ENCODE results near the gene MARCHF4. TPM values are rescaled to one million over a fixed set of nuclear protein-coding genes. Genes with fewer than 3 reads are reported as not detected.

The MARCHF4 gene
- total and polyA plus RNA-seq, 2 of the 8 experiments (the other 6 are each of a cell fraction or from before 2014, with no cell fraction given) = 1.9 to 2.9 TPM

DNA sequence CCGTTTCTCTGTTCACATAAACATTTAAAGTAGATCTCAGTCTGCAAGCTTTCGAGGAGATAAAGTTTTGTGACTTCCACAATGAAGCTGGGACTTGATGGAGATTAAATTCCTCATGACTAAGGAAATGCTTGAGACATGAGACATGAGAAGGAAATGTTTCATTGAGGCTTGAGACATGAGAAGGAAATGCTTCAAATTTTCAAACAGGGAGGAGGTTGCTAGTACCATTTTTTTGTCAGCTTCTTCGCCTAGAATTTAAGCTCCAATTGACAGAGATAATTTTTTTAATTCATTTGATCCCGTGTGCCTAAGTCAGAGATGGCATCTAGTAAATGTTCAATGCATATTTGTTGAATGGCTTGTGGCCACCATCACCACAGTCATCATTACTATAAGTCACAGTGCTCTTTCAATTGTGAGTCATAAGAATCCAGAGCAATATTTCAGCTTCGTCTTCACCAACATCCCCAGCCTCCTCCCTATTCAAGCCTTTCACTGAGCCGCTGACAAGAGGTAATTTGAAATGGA, 543 bp upstream of the MARCHF4 start:
- Histone ChIP-seq H3K4me3 (ENCODE audit: extremely low read depth in 1 of 4, insufficient read depth in 2 of 4, low read depth in 3 of 4, low read length in 4 of 4) (peak overlapping the region; percentile 66 to 74 (median 71); a peak in 7 of 8 replicates), H2BK5ac (ENCODE audit: low read depth, low read length) (no peak overlapping the region), H2BK20ac (ENCODE audit: low read length) (no peak overlapping the region), H3K79me2 (ENCODE audit: control insufficient read depth in 1 of 2, insufficient read depth in 2 of 2, low read length in 2 of 2) (no peaks in the 10 kb centered on the region), H3K14ac (ENCODE audit: insufficient read length) (no peak overlapping the region), H2BK120ac (replicated peaks; ENCODE audit: low read depth, low read length) (no peak overlapping the region), H2AK5ac (ENCODE audit: low read depth, low read length) (no peak overlapping the region), H4K91ac (replicated peaks; ENCODE audit: insufficient read length, low read length) (no peak overlapping the region), H2AFZ (ENCODE audit: low read length) (0 out of 2 replicates have a peak overlapping the region, but pooled peaks have one; percentile 5), H3K23ac (ENCODE audit: insufficient read length) (no peak overlapping the region), H2BK15ac (ENCODE audit: low read length) (no peak overlapping the region), H3K9ac (replicated peaks in 1 of 4; ENCODE audit: extremely low read depth in 1 of 4, low read depth in 3 of 4, low read length in 3 of 4) (no peak overlapping the region), H3K9me3 (ENCODE audit: insufficient read depth in 2 of 2, low read depth in 1 of 2, low read length in 1 of 2) (no peaks in the 10 kb centered on the region), H3K27ac (ENCODE audit: low read depth, low read length) (no peak overlapping the region), H3K79me1 (ENCODE audit: low read depth, low read length) (no peaks in the 10 kb centered on the region), H3K4me2 (ENCODE audit: insufficient read depth in 1 of 2, low read depth in 2 of 2, low read length in 2 of 2) (peak overlapping the region; percentile 77 to 96), H3K36me3 (ENCODE audit: control insufficient read depth in 2 of 4, insufficient read depth in 4 of 4, low read length in 3 of 4) (no peaks in the 10 kb centered on the region), H3K23me2 (ENCODE audit: low read depth, low read length) (peaks cover 17% of the 10 kb centered on the region; the same call in 1 of the 2 replicates), H3K4me1 (replicated peaks in 1 of 4; ENCODE audit: control insufficient read depth in 3 of 4, insufficient read depth in 4 of 4, low read length in 3 of 4) (peaks cover 4 to 9% (median 5%) of the 10 kb centered on the region in 4 experiments; a peak in 5 of 7 replicates), H4K5ac (ENCODE audit: insufficient read length, low read depth, low read length) (no peak overlapping the region), H2BK12ac (ENCODE audit: low read depth, low read length) (no peak overlapping the region), H3K4ac (replicated peaks; ENCODE audit: insufficient read length, low read depth, low read length) (no peak overlapping the region), H3K27me3 (replicated peaks in 1 of 4; ENCODE audit: control insufficient read depth in 3 of 4, extremely low read depth in 1 of 4, insufficient read depth in 3 of 4, low read length in 3 of 4) (peaks cover 0 to 9% (median 0%) of the 10 kb centered on the region in 4 experiments; a peak in 4 of 7 replicates), H4K8ac (ENCODE audit: extremely low read depth, insufficient read depth, low read length) (no peak overlapping the region), H4K20me1 (replicated peaks in 1 of 2; ENCODE audit: control insufficient read depth in 1 of 2, insufficient read depth in 2 of 2, low read length in 2 of 2) (no peaks in the 10 kb centered on the region), H3K56ac (replicated peaks; ENCODE audit: insufficient read length, low read depth, low read length) (no peak overlapping the region), H3K18ac (ENCODE audit: extremely low read depth, low read length) (no peak overlapping the region)
- CTCF ChIA-PET (ENCODE audit: partially characterized antibody) = interaction anchor here (0.7 to 3.9 kb wide), 10 partner anchors 19 to 146 kb away, joined by 3 to 24 read pairs (median 3); no protein-coding TSS in a partner anchor
- TF ChIP-seq ZNF274 (IDR thresholded peaks at IDR 0.05; ENCODE audit: borderline replicate concordance, extremely low read depth, low read length) (no peak), YY1 (IDR thresholded peaks at IDR 0.05; ENCODE audit: low read depth, low read length) (no peak), SP1 (IDR thresholded peaks at IDR 0.05; ENCODE audit: low read depth, low read length) (no peak), MAFK (IDR thresholded peaks at IDR 0.05; ENCODE audit: low read depth, low read length) (no peak)
- DNase-seq (ENCODE audit: low read depth in 1 of 2, low spot score in 2 of 2) = no peak
- WGBS, 2 experiments (ENCODE audit: extremely low coverage in 1 of 2, insufficient coverage in 1 of 2, insufficient read length in 1 of 2, insufficient replicate concordance in 2 of 2, low coverage in 1 of 2, low lambda C conversion rate in 2 of 2, missing lambda C conversion rate in 1 of 2) = 46% methylated on average over 6 of the region's 6 CpGs; no CpG with 5 or more reads in 1 of the 2 experiments
- FAIRE-seq = no peak
- POLR2A ChIA-PET (ENCODE audit: partially characterized antibody) = interaction anchor here (0.9 to 1.8 kb wide), 10 partner anchors 10 to 152 kb away, joined by 3 to 5 read pairs (median 4); partner anchors contain the start of gene RPL37A

Measured in H1 (cell line).